PC-3 (cell line): ENCODE data around the gene ANKUB1. TPM values are rescaled to one million over a fixed set of nuclear protein-coding genes. Genes with fewer than 3 reads are reported as not detected.
A peak's percentile ranks its signal among the peaks of the same experiment; 100 is the strongest.

Source experiments
- ATAC-seq: fragments of 200-7000 bp; cut with Tn5 transposase; 2 replicates; pipeline ENCODE4 v1.9.1; 2020; ENCODE audit warnings: mild to moderate bottlenecking, moderate library complexity
- BruUV-seq: library from RNA; stranded (reverse); fragments of 400-500 nt; replicated peaks from 2 replicates; lab custom pipeline; 2021; lab: Mats Ljungman, UMichigan
- CTCF ChIA-PET: fragments of 300-600 bp; sonication (Branson Sonifier 250); formaldehyde crosslinking; loops from one replicate; lab custom pipeline; 2022; ENCODE audit warnings: antibody characterized with exemption; lab: Charles Lee
- POLR2A ChIA-PET: fragments of 300-600 bp; sonication (Branson Sonifier 250); formaldehyde crosslinking; loops from one replicate; lab custom pipeline; 2022; ENCODE audit warnings: antibody characterized with exemption; ENCODE audit not compliant: unreplicated experiment; lab: Charles Lee
- DNase-seq: peaks from one replicate; pipeline ENCODE4 v3.0.0-alpha.2; 2015
- H2AFZ ChIP-seq: fragments of 300-600 bp; sonication (generic); 2 replicates; pipeline ENCODE4 v1.6.0; 2016; ENCODE audit warnings: antibody characterized with exemption, low read length
- H3F3A ChIP-seq: fragments of 300-600 bp; sonication (generic); one replicate; pipeline ENCODE4 v1.6.0; 2017; ENCODE audit warnings: antibody characterized with exemption, low read length, control low read depth, mild to moderate bottlenecking; ENCODE audit not compliant: unreplicated experiment
- H3K27ac ChIP-seq: fragments of 300-600 bp; sonication (generic); 2 replicates; pipeline ENCODE4 v1.5.1; 2016; ENCODE audit warnings: mild to moderate bottlenecking, low read length
- H3K27me3 ChIP-seq: fragments of 300-600 bp; sonication (generic); 2 replicates; pipeline ENCODE4 v1.6.1; 2016; ENCODE audit warnings: low read length, mixed read lengths
- H3K36me3 ChIP-seq: fragments of 300-600 bp; sonication (generic); 2 replicates; pipeline ENCODE4 v1.6.1; 2016; ENCODE audit warnings: low read depth, mixed run types, low read length, mixed read lengths
- H3K4me1 ChIP-seq: fragments of 300-600 bp; sonication (generic); 2 replicates; pipeline ENCODE4 v1.5.1; 2016; ENCODE audit warnings: low read length; ENCODE audit not compliant: insufficient read depth
- H3K4me2 ChIP-seq: fragments of 300-600 bp; sonication (generic); 2 replicates; pipeline ENCODE4 v1.6.0; 2016; ENCODE audit warnings: low read length
- H3K4me3 ChIP-seq: fragments of 300-600 bp; sonication (generic); 2 replicates; pipeline ENCODE4 v1.5.1; 2016; ENCODE audit warnings: mild to moderate bottlenecking, low read length, mixed read lengths
- H3K79me2 ChIP-seq: fragments of 300-600 bp; sonication (generic); 2 replicates; pipeline ENCODE4 v1.6.1; 2017; ENCODE audit warnings: low read length, mixed read lengths
- H3K9ac ChIP-seq: fragments of 300-600 bp; sonication (generic); 2 replicates; pipeline ENCODE4 v1.6.0; 2016; ENCODE audit warnings: mild to moderate bottlenecking, low read length
- H3K9me2 ChIP-seq: fragments of 300-600 bp; sonication (generic); replicated peaks from 2 replicates; pipeline ENCODE4 v1.6.1; 2016; ENCODE audit warnings: mixed run types, low read length, mixed read lengths
- H3K9me3 ChIP-seq: fragments of 300-600 bp; sonication (generic); 2 replicates; pipeline ENCODE4 v1.6.1; 2016; ENCODE audit warnings: low read length, mixed read lengths
- H4K20me1 ChIP-seq: fragments of 300-600 bp; sonication (generic); 2 replicates; pipeline ENCODE4 v1.6.1; 2016; ENCODE audit warnings: low read length, mixed read lengths
- CTCF ChIP-seq: fragments of 300-600 bp; sonication (generic); conservative IDR thresholded peaks from 2 replicates; pipeline ENCODE4 v1.5.1; 2017; ENCODE audit warnings: antibody characterized with exemption, low read depth, mild to moderate bottlenecking, low read length
- EZH2 ChIP-seq: fragments of 300-600 bp; sonication (generic); IDR thresholded peaks from one replicate; pipeline ENCODE4 v1.6.1; 2017; ENCODE audit warnings: antibody characterized with exemption, mild to moderate bottlenecking, low read length; ENCODE audit not compliant: unreplicated experiment
- EZH2phosphoT487 ChIP-seq: fragments of 300-600 bp; sonication (generic); IDR thresholded peaks from 2 replicates; pipeline ENCODE4 v1.6.1; 2018; ENCODE audit warnings: mild to moderate bottlenecking, antibody characterized with exemption, low read length, borderline replicate concordance
- intact Hi-C: fragments of 100-400 bp; cut with micrococcal nuclease; formaldehyde crosslinking; loops from 2 replicates; pipeline ENCODE4 v1.9.0; 2023
- total RNA-seq: library from RNA; depleted of rRNA; stranded (reverse); fragments of >200 nt; gene quantifications from 2 replicates; pipeline ENCODE4 v1.2.3, GENCODE V29; 2014

Gene ANKUB1
- total RNA-seq, 1 experiment from 2014 or later, result not detected

- no peak overlapping the region for H2AFZ ChIP-seq
- DNase-seq, result no peak
- POLR2A ChIA-PET, result no interaction called here
Measured at GRCh38 chr3:149753717-149754116, 38.6 kb downstream of the ANKUB1 start.

GRCh38 chr3:149752788-149753136 lies 39.6 kb downstream of the ANKUB1 start:
- Histone ChIP-seq H3K36me3 (peaks cover 15% of the 10 kb centered on the region; the same call in 1 of the 2 replicates), H3K4me2 (peak overlapping the region; percentile 92), H3K27ac (no peak overlapping the region), H3K4me3 (peak overlapping the region; percentile 94), H3K79me2 (peaks cover 28% of the 10 kb centered on the region), H4K20me1 (no peaks in the 10 kb centered on the region), H3F3A (no peaks in the 10 kb centered on the region), H3K9ac (peak overlapping the region; percentile 90; the same call in 1 of the 2 replicates), H2AFZ (peak overlapping the region; percentile 89), H3K9me3 (no peaks in the 10 kb centered on the region), H3K9me2 (no peaks in the 10 kb centered on the region), H3K27me3 (no peaks in the 10 kb centered on the region), H3K4me1 (peaks cover 23% of the 10 kb centered on the region)
- no peak for DNase-seq
- TF ChIP-seq EZH2 (no peak), EZH2phosphoT487 (no peak), CTCF (no peak)
- BruUV-seq, result TSS peak; percentile 46
- ChIA-PET POLR2A (no interaction called here), CTCF (interaction anchor here (2.1 kb wide), 1 partner anchor 13 kb away, joined by 5 read pairs; no protein-coding TSS in a partner anchor)
- intact Hi-C loops, result loop anchor here (1.0 to 5.0 kb wide), 2 partner anchors 185 to 240 kb away; no protein-coding TSS in a partner anchor
- ATAC-seq, result no peak

More at GRCh38 chr3:149753717-149754116, 38.6 kb downstream of the ANKUB1 start:
- no peaks in the 10 kb centered on the region for H3K9me3 ChIP-seq
- no peak for TF ChIP-seq EZH2
- no peak for TF ChIP-seq CTCF
- TF ChIP-seq EZH2phosphoT487, result no peak
- H3K9me2 ChIP-seq, result no peaks in the 10 kb centered on the region
- H3K27ac ChIP-seq, result no peak overlapping the region
- H3K79me2 ChIP-seq, result peaks cover 28% of the 10 kb centered on the region
- H3K9ac ChIP-seq, result no peak overlapping the region
- no peak for ATAC-seq
- intact Hi-C loops, result loop anchor here (5.0 kb wide), 1 partner anchor 186 kb away; no protein-coding TSS in a partner anchor
- no peak overlapping the region for H3K4me3 ChIP-seq
- no peaks in the 10 kb centered on the region for H3K27me3 ChIP-seq
- CTCF ChIA-PET, result no interaction called here
- H3K4me2 ChIP-seq, result no peak overlapping the region
- BruUV-seq, result no TSS peak
- peaks cover 5% of the 10 kb centered on the region; the same call in 1 of the 2 replicates for H3K36me3 ChIP-seq
- H3F3A ChIP-seq, result no peaks in the 10 kb centered on the region
- peaks cover 23% of the 10 kb centered on the region for H3K4me1 ChIP-seq
- no peaks in the 10 kb centered on the region for H4K20me1 ChIP-seq

- Histone ChIP-seq H3K9me2 (no peaks in the 10 kb centered on the region), H3K27ac (peak within 1 kb of the TSS; percentile 22; the same call in 1 of the 2 replicates), H3K4me1 (peaks cover 23% of the 10 kb centered on the region), H3K27me3 (no peaks in the 10 kb centered on the region), H3K36me3 (peaks cover 18% of the 10 kb centered on the region; the same call in 1 of the 2 replicates), H3K4me2 (peak within 1 kb of the TSS; percentile 92), H4K20me1 (no peaks in the 10 kb centered on the region), H3K79me2 (peaks cover 28% of the 10 kb centered on the region), H3F3A (no peaks in the 10 kb centered on the region), H3K9me3 (no peaks in the 10 kb centered on the region), H3K4me3 (peak within 1 kb of the TSS; percentile 94), H2AFZ (peak within 1 kb of the TSS; percentile 89), H3K9ac (peak within 1 kb of the TSS; percentile 90)
- intact Hi-C loops, result loop anchor here (1.0 to 5.0 kb wide), 2 partner anchors 185 to 240 kb away; no protein-coding TSS in a partner anchor
- peak; percentile 96 for DNase-seq
- CTCF ChIA-PET, result interaction anchor here (0.6 to 2.1 kb wide), 2 partner anchors 13 to 114 kb away, joined by 3 to 5 read pairs; no protein-coding TSS in a partner anchor
- POLR2A ChIA-PET, result no interaction called here
- BruUV-seq, result TSS peak; percentile 81
- peak; percentile 98 for ATAC-seq
- TF ChIP-seq CTCF, result peak; percentile 62
- no peak for TF ChIP-seq EZH2phosphoT487
- no peak for TF ChIP-seq EZH2
Measured at GRCh38 chr3:149752051-149752787, 40.1 kb downstream of the ANKUB1 start, which contains the start of gene COMMD2. TSS of gene COMMD2 (minus strand) at chr3:149752489. CDS start at chr3:149752444, 45 bp downstream.
